ENCODE results near the gene MAPK1IP1L. TPM values are rescaled to one million over a fixed set of nuclear protein-coding genes. Genes with fewer than 3 reads are reported as not detected.
"Not testable (repeated sequence)": the region's sequence is repeated elsewhere in the genome, so short reads cannot be mapped to it uniquely, and the experiment has no call there.

MAPK1IP1L gene
- total RNA-seq, 1 experiment from 2014 or later: 79.7 TPM

DNA sequence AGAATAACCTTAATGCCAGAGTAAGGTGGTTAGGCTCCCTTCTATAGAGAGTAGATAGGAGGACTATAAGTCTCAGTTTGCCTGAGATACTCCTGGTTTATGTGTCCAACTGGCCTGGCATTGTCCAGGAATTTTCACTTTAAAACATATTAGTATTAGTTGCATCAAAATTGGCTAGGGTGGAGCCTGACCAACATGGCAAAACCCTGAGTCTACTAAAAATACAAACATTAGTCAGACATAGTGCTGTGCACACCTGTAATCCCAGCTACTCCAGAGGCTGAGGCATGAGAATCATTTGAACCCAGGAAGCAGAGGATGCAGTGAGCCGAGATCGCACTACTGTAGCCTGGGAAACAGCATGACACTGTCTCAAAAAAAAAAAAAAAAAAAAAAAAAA is 36.4 kb upstream of the MAPK1IP1L start:
- intact Hi-C loops (cut with micrococcal nuclease; ENCODE audit: unreplicated experiment): no loop called here
- no peak overlapping the region for H3K27ac ChIP-seq
- CTCF ChIA-PET: interaction anchor here (0.7 kb wide), 1 partner anchor 34 kb away, joined by 13 read pairs; no protein-coding TSS in a partner anchor
- DNase-seq: no peak
- no peaks in the 10 kb centered on the region for H4K20me1 ChIP-seq (ENCODE audit: insufficient read depth)
- H3K4me2 ChIP-seq: no peak overlapping the region
- H3K4me3 ChIP-seq: no peak overlapping the region
- BruUV-seq (replicated peaks): no TSS peak
- TF ChIP-seq EZH2 (IDR thresholded peaks at IDR 0.05; ENCODE audit: low read depth): no peak
- TF ChIP-seq, protein P1, sequence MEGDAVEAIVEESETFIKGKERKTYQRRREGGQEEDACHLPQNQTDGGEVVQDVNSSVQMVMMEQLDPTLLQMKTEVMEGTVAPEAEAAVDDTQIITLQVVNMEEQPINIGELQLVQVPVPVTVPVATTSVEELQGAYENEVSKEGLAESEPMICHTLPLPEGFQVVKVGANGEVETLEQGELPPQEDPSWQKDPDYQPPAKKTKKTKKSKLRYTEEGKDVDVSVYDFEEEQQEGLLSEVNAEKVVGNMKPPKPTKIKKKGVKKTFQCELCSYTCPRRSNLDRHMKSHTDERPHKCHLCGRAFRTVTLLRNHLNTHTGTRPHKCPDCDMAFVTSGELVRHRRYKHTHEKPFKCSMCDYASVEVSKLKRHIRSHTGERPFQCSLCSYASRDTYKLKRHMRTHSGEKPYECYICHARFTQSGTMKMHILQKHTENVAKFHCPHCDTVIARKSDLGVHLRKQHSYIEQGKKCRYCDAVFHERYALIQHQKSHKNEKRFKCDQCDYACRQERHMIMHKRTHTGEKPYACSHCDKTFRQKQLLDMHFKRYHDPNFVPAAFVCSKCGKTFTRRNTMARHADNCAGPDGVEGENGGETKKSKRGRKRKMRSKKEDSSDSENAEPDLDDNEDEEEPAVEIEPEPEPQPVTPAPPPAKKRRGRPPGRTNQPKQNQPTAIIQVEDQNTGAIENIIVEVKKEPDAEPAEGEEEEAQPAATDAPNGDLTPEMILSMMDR (conservative IDR thresholded peaks at IDR 0.05): no peak
- peaks cover 4% of the 10 kb centered on the region for H3F3A ChIP-seq (ENCODE audit: insufficient read depth, low read depth)
- H3K9me2 ChIP-seq (ENCODE audit: insufficient read depth): no peaks in the 10 kb centered on the region; the same call in 1 of the 2 replicates
- no peaks in the 10 kb centered on the region for H3K79me2 ChIP-seq (ENCODE audit: low read depth)
- H3K9me3 ChIP-seq (ENCODE audit: insufficient read depth, low read depth): no peaks in the 10 kb centered on the region
- 0 out of 2 replicates have a peak, but pooled peaks cover 4% of the 10 kb centered on the region for H3K36me3 ChIP-seq (ENCODE audit: low read depth)
- POLR2A ChIA-PET (ENCODE audit: unreplicated experiment): interaction anchor here (0.5 kb wide), 1 partner anchor 32 kb away, joined by 13 read pairs; no protein-coding TSS in a partner anchor
- no peaks in the 10 kb centered on the region for H3K27me3 ChIP-seq (ENCODE audit: insufficient read depth, low read depth)
- H2AFZ ChIP-seq: no peak overlapping the region
- no peaks in the 10 kb centered on the region for H3K4me1 ChIP-seq (replicated peaks; ENCODE audit: insufficient read depth)

- Histone ChIP-seq H3K79me2 (ENCODE audit: low read depth) (no peaks in the 10 kb centered on the region; the same call in 1 of the 2 replicates), H3K9me3 (ENCODE audit: insufficient read depth, low read depth) (no peaks in the 10 kb centered on the region), H3F3A (ENCODE audit: insufficient read depth, low read depth) (peaks cover 4% of the 10 kb centered on the region; the same call in 1 of the 2 replicates), H3K27me3 (ENCODE audit: insufficient read depth, low read depth) (no peaks in the 10 kb centered on the region), H3K27ac (no peak overlapping the region), H3K4me2 (no peak overlapping the region), H3K9me2 (ENCODE audit: insufficient read depth) (no peaks in the 10 kb centered on the region; the same call in 1 of the 2 replicates), H3K4me1 (replicated peaks; ENCODE audit: insufficient read depth) (no peaks in the 10 kb centered on the region), H4K20me1 (ENCODE audit: insufficient read depth) (no peaks in the 10 kb centered on the region), H3K4me3 (no peak overlapping the region), H3K36me3 (ENCODE audit: low read depth) (0 out of 2 replicates have a peak, but pooled peaks cover 8% of the 10 kb centered on the region), H2AFZ (no peak overlapping the region)
- BruUV-seq (replicated peaks): no TSS peak
- CTCF ChIA-PET: no interaction called here
- intact Hi-C loops (cut with micrococcal nuclease; ENCODE audit: unreplicated experiment): no loop called here
- no peak for DNase-seq
- TF ChIP-seq, protein P1 (conservative IDR thresholded peaks at IDR 0.05): no peak
- TF ChIP-seq EZH2 (IDR thresholded peaks at IDR 0.05; ENCODE audit: low read depth): no peak
- POLR2A ChIA-PET (ENCODE audit: unreplicated experiment): no interaction called here
These were observed 31.4 kb upstream of the MAPK1IP1L start for GRCh38 chr14:55019968-55020554.

- H3K9me2 ChIP-seq (ENCODE audit: insufficient read depth); H3K9me3 ChIP-seq (ENCODE audit: insufficient read depth, low read depth); DNase-seq; H3K4me3 ChIP-seq; H3K27ac ChIP-seq; CTCF ChIA-PET; BruUV-seq (replicated peaks); H3K4me2 ChIP-seq; H3F3A ChIP-seq (ENCODE audit: insufficient read depth, low read depth); POLR2A ChIA-PET (ENCODE audit: unreplicated experiment); H3K27me3 ChIP-seq (ENCODE audit: insufficient read depth, low read depth); H4K20me1 ChIP-seq (ENCODE audit: insufficient read depth); H2AFZ ChIP-seq; H3K36me3 ChIP-seq (ENCODE audit: low read depth); intact Hi-C loops (cut with micrococcal nuclease; ENCODE audit: unreplicated experiment): not testable (repeated sequence)
- Histone ChIP-seq H3K4me1 (replicated peaks; ENCODE audit: insufficient read depth) (peaks cover 19% of the 10 kb centered on the region), H3K79me2 (ENCODE audit: low read depth) (peaks cover 40% of the 10 kb centered on the region)
These were observed 27.1 kb upstream of the MAPK1IP1L start for GRCh38 chr14:55024365-55024764.
